Activated T-cell treated with anti-CD3 and anti-CD28 coated beads for 24 hours (primary cell): Measurements from ENCODE around the gene PTPRN2.
"Not testable (repeated sequence)": the region's sequence is repeated elsewhere in the genome, so short reads cannot be mapped to it uniquely, and the experiment has no call there.

ENCODE experiments used
- DNase-seq: peaks from one replicate; pipeline ENCODE4 v3.0.0-alpha.2; 2020; ENCODE audit warnings: low read depth

Gene PTPRN2

DNA sequence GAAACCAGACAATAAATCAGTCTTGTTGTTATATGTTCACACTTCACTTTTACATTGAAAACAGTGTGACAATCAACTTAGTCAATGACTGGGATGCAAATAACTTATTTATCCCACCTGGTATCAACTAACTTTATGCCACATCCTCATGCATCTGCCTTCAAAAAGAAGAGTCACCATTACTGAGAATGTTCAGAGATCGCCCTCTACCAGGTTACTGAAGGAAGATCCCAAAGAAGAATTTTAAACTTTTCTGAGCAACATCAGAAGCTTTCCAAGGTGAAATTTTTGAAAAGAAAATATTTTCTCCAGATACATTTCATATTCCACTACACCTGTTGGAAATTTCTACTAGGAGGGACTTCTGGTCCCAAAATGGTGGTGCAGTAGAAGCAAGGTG is 359.5 kb downstream of the PTPRN2 start:
- no peak for DNase-seq

DNA sequence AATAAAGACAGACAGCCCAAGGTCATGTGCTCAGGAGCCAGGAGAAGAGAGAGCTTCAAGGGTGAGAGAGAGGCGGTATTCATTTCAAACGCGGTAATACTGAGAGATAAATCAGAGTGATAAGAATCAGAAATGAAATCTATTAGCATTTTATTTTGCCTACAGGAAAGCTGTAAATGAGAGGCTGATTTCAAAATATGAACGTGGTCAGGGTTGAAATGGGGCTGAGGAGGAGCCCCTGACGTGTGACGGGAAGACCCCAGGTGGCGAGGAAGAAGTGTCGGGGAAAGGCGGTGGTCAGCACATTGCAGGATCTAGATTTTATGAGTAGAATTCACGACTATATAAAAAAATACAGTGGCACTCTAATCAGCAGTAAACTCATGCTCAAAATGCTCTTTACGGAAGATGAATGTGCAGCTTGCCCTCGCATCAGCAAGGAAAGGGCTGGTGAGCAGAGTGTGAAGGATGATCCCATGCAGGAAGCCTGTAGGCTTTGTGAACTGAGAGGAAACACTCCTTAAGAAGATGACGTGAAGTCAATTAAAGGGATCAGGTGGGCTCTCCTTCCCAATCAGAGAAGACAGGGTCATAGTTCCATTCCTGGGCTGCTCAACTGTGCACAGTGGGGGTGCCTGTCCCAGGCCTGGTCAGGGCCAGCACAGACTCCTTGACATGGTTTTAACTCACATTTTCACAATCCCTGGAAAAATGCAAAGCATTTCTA is 360.2 kb downstream of the PTPRN2 start:
- DNase-seq, result no peak

DNA sequence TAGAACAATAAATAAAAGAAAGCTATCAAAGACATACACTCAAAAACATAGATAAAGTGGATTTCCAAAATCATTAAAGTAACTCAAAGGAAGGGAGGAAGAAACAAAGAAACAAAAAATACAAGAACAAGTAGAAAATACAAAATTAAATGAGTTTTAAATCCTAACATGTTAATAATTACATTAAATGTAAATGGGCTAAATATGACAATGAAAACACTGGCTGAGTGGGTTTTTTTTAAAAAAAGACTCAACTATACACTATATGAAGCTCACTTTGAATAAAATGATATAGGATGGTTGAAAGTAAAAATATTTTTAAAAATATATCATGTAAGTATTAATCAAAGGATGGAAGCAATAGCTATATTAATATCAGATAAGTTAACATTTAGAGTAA is 371.4 kb downstream of the PTPRN2 start:
- no peak for DNase-seq

DNA sequence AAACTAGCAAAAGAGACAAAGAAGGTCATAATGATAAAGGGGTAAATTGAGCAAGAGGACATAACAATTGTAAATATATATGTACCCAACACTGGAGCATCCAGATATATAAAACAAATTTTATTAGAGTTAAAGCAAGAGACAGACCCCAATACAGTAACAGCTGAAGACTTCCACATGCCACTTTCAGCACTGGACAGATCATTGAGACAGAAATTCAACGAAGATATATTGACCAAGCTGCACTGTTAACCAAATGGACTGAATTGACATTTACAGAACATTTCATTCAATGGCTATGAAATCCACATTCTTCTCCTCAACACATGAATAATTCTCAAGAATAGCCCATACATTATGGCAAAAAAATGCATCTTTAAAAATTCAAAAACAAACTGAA is 378.2 kb downstream of the PTPRN2 start:
- no peak for DNase-seq

DNA sequence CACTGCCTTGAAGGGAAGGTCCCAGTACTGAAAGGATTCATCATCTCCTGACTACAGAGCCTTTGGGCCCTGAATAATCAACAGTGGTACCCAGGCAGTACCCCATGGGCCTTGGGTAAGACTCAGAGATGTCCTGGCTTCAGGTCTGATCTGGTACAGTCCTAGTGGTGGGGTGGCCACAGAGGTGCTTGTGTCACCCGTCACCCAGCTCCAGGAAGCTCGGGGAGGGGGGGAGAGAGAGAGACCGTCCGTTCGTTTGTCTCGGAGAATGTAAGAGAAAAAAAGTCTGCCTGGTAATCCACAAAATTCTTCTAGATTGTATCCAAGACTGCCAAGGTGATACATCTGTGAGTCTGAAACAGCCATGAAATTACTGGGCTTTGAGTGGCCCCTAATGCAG is 381.3 kb downstream of the PTPRN2 start:
- DNase-seq, result no peak

DNA sequence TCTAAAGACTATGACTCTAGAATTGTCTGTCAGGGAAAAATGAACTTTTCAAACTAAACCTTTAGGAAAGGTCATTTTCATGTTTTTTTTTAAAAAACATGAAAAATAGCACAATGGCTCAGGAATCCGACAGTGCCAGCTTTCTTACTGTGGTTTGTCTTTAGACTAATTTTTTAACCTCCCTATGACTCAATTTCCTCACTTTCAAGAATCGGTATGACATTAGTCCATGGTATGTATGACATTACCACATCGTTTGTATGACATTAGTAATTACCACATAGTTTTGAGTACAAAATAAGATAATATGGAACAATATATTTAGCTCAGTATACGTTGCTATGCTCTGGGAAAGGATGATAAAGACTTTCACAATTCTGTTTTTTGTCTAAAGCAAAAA is 383.2 kb downstream of the PTPRN2 start:
- DNase-seq, result no peak

DNA sequence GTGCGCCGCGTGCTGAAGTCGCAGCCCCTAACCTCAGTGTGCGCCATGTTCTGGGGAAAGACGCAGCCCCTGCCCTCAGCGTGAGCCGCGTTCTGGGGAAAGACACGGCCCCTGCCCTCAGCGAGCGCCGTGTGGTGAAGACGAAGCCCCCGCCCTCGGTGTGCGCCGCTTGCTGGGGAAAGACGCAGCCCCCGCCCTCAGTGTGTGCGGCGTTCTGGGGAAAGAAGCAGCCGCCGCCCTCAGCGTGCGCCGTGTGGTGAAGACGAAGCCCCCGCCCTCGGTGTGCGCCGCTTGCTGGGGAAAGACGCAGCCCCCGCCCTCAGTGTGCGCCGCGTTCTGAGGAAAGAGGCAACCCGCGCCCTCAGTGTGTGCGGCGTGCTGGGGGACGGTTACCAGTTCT is 383.7 kb downstream of the PTPRN2 start:
- not testable (repeated sequence) for DNase-seq

DNA sequence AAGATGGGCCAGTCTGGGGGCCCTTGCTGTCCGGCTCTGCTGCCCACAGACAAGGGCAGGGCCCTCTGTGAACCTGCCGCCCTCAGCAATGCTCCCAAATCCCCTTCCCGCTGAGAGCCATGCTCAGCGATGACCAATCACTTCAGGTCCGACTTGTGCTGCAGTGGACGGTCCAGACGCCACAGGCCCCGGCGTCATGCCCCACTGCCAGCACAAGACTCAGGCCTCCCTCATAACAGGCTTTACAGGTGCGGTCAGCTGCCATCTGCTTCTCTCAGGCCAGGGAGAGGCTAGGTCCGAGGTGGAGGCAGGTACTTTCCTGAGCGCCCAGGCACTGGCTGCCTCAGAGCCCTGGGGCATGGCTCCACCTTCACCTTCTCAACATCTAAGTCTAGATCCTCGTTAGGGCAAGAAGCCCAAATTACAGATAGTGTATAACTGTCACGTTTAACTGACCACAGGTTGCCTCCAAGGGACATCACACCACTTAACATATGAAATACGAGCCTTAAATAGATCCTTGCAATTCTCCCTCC is 393.2 kb downstream of the PTPRN2 start:
- no peak for DNase-seq

DNA sequence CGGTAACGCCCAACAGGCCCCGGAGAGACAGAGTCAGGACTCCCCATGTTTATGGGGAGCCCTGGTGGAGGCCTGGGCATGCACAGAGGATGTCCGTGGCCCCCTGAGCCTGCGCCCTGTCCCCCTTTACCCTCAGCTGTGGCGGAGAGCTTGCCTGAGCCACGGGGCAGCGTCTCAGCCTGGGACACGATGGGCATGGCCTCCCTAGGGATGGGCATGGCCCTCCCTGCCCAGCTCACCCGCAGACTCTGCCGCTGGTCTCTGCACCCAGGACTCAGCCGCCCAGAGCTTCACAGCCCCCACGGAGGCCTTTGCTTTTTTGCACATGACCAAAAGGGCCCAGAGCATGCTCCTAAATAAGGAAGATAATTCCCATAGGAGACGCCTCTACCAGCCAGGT is 394.2 kb downstream of the PTPRN2 start:
- no peak for DNase-seq

DNA sequence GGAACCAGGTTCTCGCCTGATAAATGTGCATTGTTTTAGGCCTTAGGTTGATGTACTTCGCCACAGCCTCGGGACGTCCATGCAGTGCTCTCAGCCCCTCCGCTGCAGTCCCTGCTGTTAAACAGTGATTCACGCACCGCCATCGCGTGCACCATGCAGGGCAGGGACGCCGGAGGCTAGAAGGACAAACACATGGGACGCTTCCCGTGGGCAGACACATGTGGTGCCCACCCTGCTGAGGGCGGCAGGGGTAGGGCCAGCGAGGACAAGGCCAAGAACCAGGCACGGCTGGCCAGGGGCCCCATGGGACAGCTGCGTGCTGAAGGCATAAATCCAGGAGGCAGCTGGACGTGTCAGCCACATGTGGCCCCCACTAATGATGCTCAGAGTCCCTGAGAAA is 394.7 kb downstream of the PTPRN2 start:
- DNase-seq, result no peak

DNA sequence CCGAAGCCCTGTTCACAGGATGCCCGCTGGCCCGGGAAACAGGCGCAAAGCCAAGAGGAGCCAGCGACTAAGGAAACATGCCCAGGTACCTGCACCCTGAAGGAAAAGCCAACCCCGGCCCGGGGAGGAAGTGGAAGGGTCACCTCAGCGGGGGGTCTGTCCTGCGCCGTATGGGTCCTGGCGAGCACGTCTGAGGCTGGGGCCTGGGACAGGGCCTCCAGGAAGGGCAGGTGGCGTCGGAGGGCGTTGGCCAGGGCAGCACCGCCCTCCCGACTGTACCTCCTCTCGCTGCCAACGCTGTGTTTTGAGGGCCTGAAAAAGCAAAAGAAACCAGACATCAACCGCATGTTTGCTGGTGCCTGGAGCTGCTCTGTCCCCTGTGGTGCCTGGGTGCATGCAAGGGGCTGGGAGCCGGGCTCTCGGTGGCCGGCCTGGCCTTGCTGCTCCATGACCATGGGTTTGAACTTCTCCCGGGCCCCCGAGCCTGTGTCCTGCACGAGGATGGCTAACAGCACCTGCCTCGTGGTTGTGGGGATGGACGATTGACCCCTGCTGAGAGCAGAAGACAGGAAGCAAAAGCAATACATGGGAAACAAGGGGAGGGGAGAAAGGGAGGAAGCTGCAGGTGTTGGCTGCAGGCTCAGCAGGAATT is 395.3 kb downstream of the PTPRN2 start:
- no peak for DNase-seq

DNA sequence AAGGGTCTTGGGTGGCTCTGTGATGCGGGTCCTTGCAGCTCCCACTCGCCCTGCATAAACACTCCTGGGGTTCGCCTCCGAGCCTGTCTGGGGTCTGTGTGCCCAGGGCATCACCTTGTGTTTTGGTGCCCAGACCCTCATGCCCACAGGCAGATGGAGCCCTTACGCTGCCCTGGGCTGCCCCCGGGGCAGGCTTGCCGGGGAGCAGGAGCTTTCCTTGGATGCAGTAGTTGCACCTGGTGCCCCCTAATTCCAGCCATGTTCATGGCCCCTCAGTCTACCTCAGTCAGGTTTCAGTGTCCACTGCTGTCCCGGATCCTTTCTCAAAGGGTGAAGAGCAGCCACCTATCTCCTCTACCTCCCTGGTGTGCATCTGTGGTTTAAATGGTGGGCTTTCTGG is 396.0 kb downstream of the PTPRN2 start:
- no peak for DNase-seq

DNA sequence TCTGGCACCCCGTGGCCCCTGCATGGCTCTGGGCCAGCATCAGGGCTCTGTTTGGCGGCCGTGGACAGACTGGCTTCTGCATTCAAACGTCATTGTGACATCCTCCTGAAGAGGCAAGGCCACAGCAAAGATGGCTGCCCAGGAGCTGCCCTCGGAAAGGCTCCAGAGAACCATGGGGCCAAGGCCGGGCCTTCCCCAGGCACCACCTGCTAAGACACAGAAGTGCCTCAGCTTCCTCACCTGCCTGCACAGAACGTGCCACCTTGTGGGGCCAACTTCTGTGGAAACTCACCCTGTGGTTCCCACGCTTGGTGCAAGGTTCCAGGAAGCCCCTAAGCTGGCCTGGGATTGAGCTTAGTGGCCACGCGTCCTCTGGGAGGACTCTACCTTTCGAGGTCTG is 396.9 kb downstream of the PTPRN2 start:
- no peak for DNase-seq

DNA sequence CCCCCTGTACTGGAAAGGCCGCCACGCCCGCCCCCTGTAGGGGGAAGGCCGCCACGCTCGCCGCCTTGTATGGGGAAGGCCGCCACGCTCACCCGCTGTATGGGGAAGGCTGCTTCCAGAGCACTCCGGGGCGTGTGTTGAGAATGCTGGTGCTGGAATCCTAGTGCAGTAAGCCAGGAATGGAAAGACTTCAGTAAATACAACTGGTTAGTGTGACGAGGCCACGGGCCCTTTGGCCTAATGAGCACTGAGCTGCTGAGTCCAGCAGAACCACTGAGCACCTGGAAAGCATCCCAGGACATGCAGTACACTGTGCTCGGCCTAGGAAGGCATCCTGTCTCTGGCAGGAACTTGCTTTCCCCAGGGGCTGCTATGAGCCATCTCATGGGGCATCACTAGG is 398.9 kb downstream of the PTPRN2 start:
- DNase-seq, result no peak

DNA sequence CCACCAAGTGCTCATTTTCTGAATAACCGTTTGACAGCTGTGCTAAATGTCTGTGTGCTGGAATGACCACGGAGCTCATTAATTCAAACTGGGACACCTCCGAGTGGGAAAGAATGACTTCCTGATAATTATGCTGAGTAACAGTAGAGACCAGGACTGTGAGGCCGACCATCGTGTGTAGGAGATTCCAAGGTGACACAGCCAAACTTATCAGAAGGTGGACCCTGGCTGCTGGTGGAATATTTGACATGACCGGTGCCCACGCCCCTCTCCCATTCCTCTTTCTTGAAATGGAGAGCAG is 400.0 kb downstream of the PTPRN2 start:
- DNase-seq, result no peak

DNA sequence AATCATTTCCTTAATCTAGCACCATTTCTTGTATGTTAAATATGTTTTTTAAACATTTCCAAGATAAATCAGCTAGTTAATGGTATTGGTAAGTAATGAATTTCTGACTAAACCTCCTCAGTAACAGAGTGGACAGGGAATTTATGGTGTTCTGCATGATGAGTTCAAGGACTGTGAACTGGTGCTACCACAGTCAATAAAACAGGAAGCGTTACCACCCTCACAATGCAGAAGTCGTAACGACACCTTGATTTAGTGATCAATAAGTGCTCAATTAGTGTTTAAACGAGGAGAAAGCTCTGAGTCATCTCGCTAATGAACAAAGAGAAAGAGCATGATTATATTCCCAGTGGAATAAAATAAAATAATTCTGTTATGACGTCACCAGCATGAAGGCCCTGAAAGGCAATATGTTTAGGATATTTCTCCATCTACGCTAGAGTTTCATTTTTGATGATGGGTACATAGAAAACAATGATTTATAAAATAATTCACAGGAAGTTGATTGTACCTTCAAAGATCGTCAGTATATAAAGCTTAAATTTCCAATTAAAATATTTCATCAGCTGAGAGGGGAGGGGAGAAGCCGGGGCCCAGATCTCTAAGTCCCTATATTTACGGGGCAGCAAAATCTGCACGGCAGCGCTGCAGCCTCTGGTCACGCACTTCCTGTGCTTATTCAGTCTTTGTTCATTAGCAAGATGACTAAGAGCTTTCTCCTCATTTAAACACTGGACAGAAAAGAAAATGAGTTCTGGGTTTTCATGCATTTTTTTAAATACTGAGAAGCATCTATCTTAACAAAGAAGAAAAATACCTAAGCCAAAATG is 400.5 kb downstream of the PTPRN2 start:
- no peak for DNase-seq

DNA sequence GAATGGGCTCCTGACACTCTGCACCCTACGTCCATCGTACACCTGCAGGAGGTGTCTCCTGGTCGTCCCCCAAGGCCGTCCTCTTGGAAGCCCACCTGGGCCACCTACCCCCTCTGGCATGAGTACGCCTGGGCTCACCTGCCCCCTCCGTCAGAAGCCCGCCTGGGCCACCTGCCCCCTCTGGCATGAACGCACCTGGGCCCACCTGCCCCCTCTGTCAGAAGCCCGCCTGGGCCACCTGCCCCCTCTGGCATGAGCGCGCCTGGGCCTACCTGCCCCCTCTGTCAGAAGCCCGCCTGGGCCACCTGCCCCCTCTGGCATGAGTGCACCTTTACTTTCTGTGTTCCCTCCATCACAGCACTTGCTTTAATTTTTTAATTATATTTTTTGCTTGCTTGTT is 401.2 kb downstream of the PTPRN2 start:
- no peak for DNase-seq

DNA sequence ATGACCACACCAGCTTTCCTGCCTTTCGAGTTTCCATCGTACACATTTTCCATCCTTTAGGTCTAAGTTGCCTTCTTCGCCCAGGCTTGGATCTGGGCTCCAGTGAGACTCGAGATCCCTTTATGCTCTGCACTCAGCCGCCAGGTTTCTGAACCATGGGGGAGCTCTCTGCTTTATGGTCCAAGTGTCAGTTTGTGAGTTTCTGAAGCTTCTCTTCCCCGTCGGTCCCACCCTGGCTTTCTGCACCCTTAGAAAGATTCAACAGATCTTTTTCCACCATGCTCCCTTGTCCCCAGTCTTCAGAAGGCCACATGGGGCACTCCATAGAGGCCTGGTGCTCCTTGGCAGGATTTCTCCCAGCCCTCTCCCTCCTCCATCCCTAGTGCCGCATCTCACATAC is 402.0 kb downstream of the PTPRN2 start:
- DNase-seq, result no peak

DNA sequence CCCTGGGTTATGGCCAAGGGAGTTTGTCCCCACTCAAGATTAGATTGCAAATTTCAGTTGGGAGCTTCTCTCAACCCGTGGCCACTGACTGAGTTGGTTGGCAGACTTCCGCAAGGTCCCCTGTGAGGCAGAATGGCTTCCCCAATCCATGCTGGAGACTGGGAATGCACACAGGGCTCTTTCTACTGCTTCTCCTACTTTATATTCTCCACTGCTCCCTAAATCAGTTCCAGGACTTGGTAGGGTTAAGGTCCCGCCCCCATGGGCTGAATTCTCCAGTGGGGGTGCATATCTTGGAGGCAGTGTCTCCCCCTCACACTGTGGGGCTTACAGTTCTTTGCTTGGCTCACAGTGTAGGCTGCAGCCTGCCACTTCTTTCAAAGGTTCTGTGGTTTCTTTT is 404.2 kb downstream of the PTPRN2 start:
- no peak for DNase-seq

DNA sequence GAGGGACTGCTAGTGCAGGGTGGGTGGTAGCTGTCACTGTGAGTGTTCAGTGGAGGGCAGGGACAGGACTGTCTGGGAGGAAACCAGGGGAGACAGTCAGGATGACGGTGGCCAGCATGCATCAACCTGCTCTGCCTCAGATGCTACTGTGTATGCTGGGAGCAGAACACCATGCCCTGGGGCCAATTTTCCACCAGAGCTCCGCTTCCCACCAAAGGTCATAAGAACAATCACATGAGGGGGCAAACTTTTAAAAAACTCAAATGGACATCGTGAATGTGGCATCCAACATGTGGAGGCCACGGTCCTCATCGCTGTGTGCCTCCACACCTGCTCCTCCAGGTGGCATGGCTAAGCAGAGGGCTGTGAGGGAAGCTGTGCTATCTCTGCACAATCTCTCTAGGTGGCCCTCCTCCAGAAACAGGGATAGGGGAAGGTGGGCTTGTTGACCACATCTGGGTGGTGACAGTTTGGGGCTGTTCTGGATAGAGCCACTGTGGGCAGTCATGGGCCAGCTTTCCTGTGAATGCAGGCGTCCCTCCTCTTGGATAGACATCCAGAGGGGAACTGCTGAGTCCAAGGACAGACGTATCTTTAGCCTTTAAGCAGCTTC is 411.0 kb downstream of the PTPRN2 start:
- no peak for DNase-seq

DNA sequence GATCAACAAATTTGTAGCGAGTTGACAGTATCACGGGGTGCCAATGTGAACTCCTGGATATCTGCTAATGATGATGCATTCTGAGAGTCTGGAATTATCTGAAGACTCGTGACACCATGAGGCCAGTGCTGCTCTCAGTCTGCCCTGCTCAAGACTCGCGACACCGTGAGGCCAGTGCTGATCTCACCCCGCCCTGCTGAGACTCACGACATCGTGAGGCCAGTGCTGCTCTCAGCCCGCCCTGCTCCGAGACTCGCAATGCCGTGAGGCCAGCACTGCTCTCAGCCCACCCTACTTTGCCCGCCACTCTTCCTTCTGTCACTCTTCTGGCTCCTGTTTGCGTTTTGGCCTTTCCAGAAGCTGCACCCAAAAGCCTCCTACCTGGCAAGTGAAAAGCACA is 411.8 kb downstream of the PTPRN2 start:
- DNase-seq, result no peak

DNA sequence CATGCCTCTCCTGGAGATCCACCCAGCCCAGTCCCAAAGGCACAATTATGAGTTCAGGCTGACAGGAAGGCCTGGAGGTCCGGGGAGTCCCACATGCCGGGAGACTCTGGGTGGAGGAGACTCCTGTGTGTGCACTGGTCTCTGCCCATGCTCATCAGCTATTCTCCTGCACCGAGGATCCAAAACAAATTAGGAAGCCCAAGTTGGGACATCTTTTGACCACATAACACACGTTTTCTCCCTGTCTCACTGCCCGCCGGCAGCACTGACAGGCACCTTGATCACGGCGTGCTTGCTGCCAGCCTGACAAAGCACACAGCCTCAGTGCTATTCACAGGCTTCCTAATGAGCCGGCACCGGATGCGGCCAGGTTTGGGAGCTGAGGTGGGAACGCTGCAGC is 412.7 kb downstream of the PTPRN2 start:
- no peak for DNase-seq

DNA sequence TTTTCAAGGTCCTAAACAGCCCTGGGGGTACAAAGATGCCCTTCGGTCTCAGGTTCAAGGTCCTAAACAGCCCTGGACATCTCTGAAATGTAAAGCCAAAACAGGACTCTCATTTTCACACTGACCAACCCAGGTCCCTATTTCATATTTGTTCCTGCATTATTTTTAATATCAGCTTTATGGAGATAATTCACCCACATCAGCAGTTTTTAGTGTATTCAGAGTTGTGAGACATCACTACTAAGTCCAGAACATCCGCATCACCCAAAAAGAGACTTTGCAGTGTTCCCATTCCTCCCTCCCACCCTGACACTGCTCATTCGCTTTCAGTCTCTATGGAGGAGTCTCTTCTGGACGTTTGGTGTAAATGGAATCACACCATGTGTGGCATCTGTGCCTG is 420.2 kb downstream of the PTPRN2 start:
- no peak for DNase-seq
